GM19043 (cell line): ENCODE measurements around the gene CERS3.
"Not testable (repeated sequence)": the region's sequence is repeated elsewhere in the genome, so short reads cannot be mapped to it uniquely, and the experiment has no call there.

ENCODE experiments used
- ATAC-seq: cut with Tn5 transposase; IDR thresholded peaks from one replicate; pipeline ENCODE4 v1.9.1; 2021; ENCODE audit warnings: low read depth; ENCODE audit not compliant: unreplicated experiment

The CERS3 gene

DNA sequence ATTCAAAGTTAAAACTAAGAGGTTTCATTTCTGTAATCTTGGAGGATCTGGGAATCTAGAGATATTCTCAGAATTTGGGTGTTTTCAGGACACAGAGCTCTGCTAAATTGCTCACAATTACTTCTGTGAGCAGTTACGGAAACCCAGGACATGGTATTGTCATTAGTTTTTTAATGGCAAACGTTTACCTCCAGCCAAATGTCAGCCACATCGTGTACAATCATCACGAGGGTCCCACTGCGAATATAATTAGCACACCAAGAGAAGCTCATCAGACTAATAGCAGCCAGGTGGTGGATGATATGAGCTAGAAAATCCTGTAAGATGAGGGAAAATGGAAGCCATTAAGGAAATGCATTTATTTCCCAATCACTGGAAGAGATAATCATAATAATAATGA is 56.0 kb downstream of the CERS3 start:
- no peak for ATAC-seq

DNA sequence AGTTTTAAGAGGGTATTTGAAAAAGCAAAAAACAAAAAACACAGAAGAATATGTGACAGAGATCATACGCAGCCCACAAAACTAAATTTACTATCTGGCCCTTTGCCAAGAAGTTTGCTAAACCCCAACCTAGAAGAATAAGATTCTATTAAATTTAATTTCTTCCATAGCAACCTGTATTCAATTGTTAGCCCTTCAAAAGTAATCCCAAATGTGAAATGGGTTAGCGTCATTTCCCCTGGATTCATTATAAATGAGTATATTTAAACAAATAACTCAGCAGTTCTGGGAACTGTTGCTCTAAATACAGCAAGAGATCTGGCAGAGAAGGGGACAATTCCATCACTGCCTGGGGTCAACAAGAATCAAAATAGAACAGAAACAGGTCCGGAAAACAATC is 56.8 kb downstream of the CERS3 start:
- no peak for ATAC-seq

DNA sequence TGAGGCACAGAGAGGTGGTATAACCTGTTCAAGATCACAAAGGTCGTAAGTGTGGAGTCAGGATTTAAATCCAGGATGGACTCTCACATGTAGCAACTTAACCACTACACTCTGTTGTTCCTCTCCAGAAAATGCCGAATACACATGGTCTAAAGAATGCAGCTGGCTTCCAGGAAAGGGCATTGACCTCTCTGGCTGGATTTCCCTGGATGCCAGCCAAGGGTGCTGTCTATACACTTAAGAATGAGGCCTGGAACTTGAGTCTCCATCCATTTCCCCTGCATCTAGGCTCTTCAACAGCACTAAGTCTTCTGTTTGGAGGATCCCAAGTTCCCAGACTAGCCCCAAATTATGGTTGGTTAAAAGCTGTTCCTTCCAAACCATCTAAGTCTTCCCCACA is 60.5 kb downstream of the CERS3 start:
- no peak for ATAC-seq

DNA sequence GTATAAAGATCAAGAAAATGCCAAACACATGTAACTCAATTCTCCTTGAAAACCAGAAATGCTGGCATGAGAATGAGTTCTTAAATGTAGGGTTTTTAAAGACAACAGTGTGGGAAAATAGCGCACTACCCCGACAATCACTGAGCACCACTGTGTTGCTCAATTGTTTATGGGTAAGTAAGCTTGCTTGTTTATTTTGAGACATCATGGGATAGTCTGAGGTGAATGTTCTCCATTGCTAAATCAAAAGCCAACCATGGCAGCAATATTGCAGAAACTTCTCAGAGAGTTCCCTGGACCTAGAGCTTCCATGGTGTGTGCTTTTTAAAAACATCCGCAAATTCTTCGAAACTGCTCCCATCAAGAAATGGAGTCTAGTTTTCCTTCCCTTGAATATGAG is 62.7 kb downstream of the CERS3 start:
- no peak for ATAC-seq

DNA sequence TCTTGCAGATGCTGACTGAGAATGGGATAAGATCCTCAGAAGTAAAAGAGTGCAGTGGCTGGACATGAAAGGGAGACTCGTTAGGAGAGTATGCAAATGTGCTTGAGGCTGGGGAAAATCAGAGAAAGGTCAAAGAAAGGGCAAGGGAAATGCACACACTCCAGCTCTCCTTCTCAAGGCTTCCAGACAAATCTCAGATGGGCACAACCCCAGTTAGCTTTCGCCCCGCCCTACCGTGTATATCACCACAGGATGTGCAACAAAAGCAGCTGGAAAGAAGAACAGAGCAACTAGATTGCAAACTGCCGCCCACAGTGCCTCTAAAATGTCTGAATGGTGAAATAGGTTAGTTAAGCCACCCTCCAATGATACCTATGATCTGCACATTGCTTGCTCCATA is 63.9 kb downstream of the CERS3 start:
- ATAC-seq = no peak

DNA sequence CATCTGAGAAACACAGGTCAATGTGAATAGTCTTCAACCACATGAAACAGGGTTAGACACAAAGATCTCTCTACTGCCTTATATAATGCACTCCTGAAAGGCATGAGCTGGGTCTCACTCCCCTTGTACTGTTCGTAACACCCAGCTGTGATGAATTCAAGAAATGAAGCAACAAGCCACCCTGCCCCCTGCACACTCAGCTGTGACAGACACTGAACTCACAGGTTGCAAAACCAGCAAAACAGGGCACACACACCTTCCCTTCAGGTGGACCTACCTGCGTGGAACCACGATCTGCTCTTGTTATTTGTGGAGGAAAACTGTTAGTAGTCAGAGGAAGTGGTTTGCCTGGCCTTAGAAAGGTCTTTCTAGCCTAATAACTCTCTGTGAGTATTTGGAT is 64.5 kb downstream of the CERS3 start:
- no peak for ATAC-seq

DNA sequence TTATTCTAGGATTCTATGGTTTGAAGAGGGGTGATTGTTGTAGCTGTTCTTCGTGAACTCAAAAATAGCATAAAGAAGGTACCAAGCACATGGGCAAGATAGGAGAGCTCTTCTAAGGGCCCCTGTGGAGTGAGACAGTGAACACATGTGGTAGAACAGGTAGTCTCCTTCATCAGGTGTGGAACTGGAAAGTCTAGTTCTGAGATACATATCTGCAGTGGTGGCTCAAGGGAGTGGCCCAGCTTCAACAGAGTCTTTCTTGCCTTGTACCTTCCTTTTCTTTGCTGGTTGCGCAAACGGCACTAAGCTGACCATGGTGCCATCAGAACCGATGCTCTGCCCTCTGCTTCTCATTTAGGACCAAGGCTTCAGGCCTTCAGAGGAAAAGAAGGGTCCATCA is 65.2 kb downstream of the CERS3 start:
- no peak for ATAC-seq

DNA sequence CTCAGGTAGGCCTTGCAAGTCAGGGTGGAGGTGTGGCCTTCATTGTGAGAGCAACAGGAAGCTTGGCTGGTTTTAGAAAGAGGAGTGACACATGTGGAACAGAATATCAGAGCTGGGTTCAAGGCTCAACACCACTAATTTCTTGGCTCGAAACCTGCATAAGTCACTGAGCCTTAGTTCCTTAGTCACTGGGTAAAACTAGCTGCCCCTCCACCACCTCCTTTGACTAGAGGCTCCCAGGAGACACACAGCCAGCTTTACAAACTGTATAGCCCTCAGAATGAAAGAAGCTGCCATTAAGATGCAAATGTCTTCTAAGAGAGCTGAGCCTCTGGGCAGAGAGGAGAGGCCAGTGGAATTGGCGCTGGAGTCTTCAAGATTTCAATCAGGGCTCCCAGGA is 67.7 kb downstream of the CERS3 start:
- ATAC-seq = no peak

DNA sequence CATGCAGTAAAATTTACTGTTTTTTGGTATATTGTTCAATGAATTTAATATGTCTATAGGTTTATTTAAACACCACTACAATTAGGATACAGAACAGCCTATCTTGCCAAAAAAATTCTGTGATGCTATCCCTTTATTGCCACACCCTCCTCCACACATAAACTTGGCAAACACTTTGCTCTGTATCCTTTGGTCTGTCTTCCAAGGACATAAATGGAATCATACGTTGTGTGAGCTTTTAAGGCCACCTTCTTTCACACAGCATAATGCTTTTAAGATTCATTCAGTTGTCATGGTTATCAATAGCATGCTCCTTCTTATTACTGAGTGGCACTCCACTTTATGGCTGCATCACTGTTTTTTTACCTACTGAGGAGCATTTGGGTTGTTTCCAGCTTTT is 71.5 kb downstream of the CERS3 start:
- no peak for ATAC-seq

DNA sequence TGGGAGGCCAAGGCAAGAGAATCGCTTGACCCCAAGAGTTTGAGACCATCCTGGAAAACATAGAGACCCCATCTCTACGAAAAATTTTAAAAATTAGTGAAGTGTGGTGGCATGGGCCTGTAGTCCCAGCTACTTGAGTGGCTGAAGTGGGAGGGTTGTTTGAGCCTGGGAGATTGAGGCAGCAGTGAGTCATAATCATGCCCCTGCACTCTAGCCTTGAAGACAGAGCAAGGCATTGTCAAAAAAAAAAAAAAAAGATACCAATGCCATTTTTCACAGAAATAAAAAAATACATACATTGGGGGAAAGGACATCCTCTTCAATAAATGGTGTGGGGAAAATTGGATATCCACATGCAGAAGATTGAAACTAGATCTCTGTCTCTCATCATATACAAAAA is 74.6 kb downstream of the CERS3 start:
- ATAC-seq = no peak

DNA sequence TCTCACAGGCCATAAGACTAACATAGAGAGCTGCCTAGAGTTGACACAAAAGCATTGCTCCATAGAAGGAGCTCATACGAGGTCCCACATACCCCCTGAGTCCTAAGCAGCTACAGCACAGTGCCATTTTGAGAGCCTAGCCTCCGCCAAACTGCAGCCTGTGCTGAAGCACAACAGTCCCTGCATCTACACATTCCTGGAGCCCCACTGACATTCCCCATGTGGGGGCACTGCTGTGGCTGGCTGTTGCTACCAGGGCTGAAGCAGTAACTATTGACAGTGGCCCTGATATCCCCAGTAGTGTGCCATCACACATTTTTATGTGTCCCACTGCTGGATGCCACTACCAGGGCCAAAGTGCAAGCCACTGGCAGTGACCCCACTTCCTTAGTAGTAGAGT is 80.3 kb downstream of the CERS3 start:
- no peak for ATAC-seq

DNA sequence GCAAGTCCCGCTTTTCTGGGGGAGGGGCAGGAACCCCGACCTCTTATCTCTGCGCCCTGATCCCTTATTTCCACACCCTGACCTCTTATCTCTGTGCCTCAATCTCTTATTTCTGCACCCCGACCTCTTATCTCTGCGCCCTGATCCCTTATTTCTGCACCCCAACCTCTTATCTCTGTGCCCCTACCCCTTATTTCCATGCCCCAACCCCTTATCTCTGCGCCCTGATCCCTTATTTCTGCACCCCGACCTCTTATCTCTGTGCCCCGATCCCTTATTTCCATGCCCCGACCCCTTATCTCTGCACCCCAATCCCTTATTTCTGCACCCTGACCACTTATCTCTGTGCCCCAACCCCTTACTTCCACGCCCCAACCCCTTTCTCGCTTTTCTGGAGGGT is 87.7 kb downstream of the CERS3 start:
- ATAC-seq = not testable (repeated sequence)

DNA sequence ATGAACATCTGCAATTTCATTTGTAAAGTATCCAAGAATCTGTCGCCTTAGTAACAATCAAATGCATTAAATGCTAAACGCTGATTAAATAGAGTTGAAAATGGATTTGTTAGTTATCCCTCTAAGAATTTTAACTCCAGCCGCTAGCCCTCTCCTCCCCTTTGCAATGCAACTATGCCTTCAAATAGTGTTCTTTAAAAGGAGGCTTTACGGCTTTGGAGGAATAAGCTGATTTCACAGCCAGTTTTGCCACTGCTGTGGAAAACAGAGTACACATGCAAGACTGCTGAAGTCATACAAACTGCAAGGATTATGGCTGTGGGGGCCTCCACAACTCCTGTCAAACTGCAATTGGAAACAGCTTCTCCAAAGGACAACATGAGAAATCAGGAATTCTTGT is 89.2 kb downstream of the CERS3 start:
- ATAC-seq = no peak

DNA sequence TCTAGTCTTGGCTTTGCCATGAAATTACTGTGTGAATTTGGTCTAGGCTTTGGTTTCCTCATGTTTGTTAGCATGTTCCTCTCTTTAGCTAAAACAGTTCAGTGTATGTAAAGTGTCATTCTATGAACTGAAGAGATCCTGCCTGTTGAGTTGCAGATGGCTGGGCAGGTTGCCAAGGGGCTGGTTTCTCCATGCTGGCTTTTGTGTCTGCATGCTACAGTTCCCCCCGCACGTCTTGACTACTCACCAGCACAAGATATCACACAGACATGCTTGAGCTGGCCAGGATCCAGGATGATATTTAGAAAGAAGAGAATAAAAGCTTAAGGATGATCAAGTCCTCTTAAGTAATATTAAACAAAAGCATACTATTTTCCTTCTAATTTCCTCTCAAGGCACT is 90.2 kb downstream of the CERS3 start:
- ATAC-seq = no peak

DNA sequence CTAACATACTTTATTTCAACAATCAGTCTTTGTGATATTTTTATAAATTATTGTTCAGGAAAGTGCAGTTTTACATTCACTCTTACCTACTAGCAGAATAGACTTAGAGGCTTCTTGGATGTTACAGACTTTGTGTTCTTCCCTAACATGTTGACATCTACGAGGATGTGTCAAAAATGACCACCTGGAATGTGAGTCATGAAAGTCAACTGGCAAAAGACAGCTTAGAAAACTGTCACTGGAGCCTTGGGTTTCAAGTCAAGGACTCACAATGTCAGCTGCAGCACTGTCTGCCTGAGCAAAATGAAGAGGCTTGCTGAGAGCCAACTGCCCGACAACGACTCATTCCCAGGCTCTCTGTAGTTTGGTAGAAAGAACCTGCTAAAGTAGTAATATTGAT is 91.5 kb downstream of the CERS3 start:
- no peak for ATAC-seq

DNA sequence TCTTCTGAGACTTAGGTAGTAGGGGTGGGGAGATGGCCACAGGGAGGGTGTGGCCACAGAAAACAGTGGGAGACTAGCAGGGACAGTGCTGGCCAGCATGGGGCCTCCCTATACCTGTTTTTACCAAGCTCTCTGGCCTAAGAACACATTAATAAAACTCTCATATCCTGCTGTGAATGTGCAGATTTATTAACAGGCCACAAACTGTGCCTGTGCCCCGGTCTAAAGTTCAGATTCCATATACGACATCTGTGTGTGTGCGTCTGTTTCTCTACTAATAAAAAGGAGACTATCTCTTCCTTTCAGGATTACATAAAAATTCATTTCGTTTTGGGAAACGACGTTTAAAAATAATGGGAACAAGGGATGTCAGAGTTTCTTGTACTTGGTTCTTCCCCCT is 94.2 kb downstream of the CERS3 start:
- ATAC-seq = no peak

DNA sequence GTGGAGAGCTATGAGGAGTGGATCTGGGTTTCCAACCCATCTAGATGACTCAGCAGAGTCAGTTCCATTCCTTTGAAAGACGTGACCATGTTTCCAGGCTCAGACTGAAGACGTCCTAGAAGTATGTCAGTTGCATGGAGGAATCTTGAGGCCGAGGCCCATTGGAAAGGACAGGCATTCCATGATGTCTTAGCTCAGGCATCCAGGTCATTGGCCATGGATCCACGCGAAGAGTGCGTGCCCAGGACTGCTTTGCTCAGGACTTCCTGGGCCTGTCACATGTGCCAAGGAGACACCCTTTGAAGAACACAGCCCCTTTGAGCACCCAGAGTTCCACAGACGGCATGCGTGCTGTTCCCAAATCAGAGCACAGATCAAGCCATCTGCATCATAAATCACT is 94.7 kb downstream of the CERS3 start:
- ATAC-seq = no peak

DNA sequence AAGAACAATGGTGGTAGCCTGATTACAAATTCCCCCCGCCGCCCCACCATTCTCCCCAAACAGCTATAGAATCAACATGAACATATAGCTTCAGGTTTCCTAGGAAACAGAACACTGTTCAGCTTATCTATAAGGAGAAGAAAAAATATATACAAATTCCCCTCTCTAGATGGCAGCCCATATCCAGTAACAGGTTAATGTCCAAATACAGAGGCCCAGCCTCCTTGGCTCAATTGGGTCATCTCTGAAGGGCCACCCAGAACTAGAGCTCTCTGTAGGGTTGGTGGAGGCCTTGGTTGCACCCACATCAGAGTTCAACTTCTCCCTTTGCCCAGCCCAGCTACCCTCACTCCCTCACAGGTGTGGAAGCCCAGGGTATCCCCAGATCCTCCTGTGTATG is 95.4 kb downstream of the CERS3 start:
- no peak for ATAC-seq

DNA sequence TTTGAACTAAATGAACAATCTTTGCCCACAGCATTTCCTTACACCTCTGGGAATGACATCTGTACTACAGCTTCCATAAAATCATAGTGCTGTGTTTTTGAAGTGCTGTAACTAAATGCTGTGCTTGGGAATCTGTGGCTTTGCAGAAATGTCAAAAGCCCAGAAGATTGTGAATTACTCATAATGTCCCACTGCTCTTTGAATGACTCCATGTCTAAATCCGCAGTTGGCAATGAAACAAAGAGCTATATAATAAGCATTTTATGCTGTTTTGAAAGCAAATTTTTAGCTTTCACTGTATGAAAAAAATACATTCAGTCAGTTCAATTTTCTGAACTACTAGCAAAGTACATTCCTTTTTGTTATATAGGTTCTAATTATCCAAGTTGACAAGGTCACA is 98.3 kb downstream of the CERS3 start:
- no peak for ATAC-seq

DNA sequence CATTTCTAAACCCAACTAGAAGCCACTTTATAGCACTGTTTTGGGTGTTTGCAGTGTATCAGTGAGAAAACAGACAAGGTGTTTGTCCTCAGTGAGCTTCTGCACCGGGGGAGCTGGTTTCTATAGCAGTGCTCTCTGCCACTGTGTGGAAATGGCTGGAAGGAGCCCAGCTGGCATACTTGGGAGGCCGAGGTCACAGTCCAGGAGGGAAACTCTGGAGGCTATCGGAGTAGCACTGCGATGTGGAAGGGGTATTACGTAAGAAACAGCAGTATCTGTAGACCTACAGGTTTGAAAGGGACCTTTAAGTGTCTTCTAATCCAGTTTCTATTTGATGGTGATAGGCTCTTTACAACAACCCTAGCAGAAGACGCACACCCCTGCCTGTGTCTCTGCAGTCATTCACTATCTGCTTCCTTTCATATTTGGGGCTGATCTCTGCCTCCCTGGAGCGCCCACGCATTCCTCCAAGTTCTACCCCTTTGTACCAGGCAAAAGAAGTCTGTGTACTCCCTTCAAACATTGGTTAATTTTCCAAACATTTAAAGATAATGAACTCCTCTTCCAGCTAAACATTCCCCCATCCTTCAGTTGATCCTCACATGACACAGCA is 99.5 kb downstream of the CERS3 start:
- no peak for ATAC-seq

DNA sequence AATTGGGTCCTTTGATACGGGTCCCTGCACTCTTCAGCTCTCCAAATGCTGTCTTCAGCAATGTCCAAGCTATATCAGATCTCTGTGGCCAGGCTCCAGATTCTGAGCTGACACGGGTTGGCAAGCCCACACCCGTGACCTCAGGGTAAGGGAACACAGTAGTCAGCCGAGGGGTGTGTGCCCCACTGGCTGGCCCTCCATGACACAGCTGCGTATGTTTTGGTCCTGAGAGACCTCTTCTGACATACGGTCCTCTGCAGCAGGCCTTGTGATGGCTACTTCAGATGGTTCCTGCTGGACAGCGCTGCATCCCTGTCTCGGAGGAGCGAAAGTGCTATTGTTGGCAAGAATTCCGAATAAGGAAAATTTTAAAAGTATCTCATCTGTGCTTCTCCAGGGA is 101.8 kb downstream of the CERS3 start:
- no peak for ATAC-seq

DNA sequence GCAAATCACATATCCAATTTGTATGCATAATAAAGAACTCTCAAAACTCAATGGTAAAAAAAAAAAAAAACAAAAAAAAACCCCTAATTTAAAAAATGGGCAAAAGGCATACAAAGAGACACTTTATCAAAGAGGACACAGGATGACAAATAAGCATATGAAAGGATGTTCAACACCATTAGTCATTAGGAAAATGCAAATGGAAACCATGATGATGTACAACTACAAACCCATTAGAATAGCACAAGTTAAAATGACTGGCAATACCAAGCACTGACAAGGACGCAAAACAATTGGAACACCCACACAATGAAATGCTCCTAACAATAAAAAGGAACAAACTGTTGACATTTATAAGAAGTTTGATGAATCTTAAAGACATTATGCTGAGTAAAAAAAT is 123.6 kb downstream of the CERS3 start:
- no peak for ATAC-seq

DNA sequence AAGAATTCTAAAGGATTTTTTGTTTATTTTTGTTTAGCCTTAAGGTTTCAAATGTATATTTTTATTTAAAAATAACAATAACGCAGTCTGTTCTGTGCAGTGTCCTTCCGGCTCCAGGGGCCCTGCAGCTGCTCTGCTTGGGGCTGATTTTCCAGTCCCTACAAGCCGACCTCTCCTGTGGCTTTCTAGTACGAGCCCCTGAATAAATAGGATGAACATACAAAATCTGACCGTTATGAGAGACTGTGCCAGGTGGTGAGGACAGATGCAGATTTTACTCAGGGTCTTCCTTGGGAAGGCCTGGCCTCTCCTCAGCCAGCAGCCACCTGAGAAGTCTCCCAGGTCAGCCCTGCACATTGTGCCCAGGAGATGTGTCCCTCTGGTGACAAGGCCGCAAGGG is 127.8 kb downstream of the CERS3 start:
- no peak for ATAC-seq
